ENCODE data around the gene CCDC57. TPM values are rescaled to one million over a fixed set of nuclear protein-coding genes. Genes with fewer than 3 reads are reported as not detected.

CCDC57 gene
- polyA plus RNA-seq, 3 donors from 2014 or later, result 27.7 to 65.8 (median 28.8) TPM

GRCh38 chr17:82157046-82158035 lies 55.3 kb downstream of the CCDC57 start:
- Mint-ChIP-seq H3K36me3 (peaks cover 5 to 9% (median 9%) of the 10 kb centered on the region in 3 donors), H3K27ac (no peak overlapping the region), H3K9me3 (no peaks in the 10 kb centered on the region), H3K4me3 (no peak overlapping the region), H3K27me3 (ENCODE audit: low read depth in 3 of 3) (no peaks in the 10 kb centered on the region), H3K4me1 (no peaks in the 10 kb centered on the region)
- DNase-seq, result no peak

GRCh38 chr17:82156284-82156925 lies 56.2 kb downstream of the CCDC57 start:
- DNase-seq, result no peak

DNA sequence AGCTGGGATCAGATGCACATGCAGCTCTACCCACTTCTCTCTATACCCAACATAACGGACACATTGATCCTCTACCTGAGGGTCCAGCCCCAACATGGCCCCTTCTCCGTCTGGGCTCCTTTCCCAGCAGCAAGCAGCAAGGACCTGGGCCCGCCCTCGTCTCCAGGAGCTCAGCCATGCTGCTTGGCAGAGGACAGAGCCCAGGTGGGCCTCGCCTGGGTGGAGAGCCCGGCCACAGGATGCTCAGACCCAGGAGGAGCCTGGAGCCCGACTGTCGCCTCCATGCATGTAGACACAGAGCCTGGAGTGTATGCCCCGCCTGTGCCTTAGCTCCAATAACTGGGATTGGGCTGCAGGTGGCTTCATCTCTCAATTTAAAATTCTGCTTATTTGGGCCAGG lies 57.0 kb downstream of the CCDC57 start:
- peaks cover 4 to 6% (median 5%) of the 10 kb centered on the region in 3 donors for H3K36me3 Mint-ChIP-seq
- no peak overlapping the region for H3K27ac Mint-ChIP-seq
- no peaks in the 10 kb centered on the region for H3K9me3 Mint-ChIP-seq
- H3K4me1 Mint-ChIP-seq, result no peaks in the 10 kb centered on the region
- DNase-seq, result no peak
- H3K27me3 Mint-ChIP-seq (ENCODE audit: low read depth in 3 of 3), result no peaks in the 10 kb centered on the region
- no peak overlapping the region for H3K4me3 Mint-ChIP-seq

More at GRCh38 chr17:82156284-82156925, 56.2 kb downstream of the CCDC57 start:
- H3K36me3 Mint-ChIP-seq, result peaks cover 5 to 8% (median 6%) of the 10 kb centered on the region in 3 donors
- H3K4me1 Mint-ChIP-seq, result no peaks in the 10 kb centered on the region
- no peak overlapping the region for H3K4me3 Mint-ChIP-seq
- H3K27ac Mint-ChIP-seq, result no peak overlapping the region
- no peaks in the 10 kb centered on the region for H3K27me3 Mint-ChIP-seq (ENCODE audit: low read depth in 3 of 3)
- no peaks in the 10 kb centered on the region for H3K9me3 Mint-ChIP-seq

DNA sequence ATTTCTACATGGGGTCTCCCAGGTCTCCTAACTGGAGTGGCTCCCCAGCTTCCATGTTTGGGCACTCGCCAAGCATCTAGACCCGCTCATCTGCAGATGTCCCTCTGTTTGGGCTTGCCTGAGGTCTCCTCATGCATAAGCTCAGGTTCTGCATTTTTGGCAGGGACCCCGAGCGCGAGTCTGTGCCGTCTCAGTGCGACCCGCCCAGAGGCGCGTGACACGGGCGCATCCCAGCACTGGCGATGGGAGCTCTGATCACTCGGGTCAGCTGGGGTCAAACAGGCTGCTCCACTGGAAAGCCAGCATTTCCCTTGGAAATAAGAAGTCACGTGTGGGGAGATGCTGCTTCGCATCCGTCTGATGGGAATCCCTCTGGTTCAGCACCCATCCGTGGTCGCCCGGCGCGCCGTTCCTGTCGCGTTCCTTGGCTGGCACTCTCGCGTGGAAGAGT lies 57.7 kb downstream of the CCDC57 start:
- Mint-ChIP-seq H3K4me3 (no peak overlapping the region), H3K27ac (peak overlapping the region in 1 of 6 donors; percentile 46), H3K4me1 (no peaks in the 10 kb centered on the region), H3K9me3 (no peaks in the 10 kb centered on the region), H3K27me3 (ENCODE audit: low read depth in 3 of 3) (peaks cover 0 to under 1% (median 0%) of the 10 kb centered on the region in 3 donors), H3K36me3 (peaks cover 1 to 3% (median 2%) of the 10 kb centered on the region in 3 donors)
- DNase-seq, result no peak

DNA sequence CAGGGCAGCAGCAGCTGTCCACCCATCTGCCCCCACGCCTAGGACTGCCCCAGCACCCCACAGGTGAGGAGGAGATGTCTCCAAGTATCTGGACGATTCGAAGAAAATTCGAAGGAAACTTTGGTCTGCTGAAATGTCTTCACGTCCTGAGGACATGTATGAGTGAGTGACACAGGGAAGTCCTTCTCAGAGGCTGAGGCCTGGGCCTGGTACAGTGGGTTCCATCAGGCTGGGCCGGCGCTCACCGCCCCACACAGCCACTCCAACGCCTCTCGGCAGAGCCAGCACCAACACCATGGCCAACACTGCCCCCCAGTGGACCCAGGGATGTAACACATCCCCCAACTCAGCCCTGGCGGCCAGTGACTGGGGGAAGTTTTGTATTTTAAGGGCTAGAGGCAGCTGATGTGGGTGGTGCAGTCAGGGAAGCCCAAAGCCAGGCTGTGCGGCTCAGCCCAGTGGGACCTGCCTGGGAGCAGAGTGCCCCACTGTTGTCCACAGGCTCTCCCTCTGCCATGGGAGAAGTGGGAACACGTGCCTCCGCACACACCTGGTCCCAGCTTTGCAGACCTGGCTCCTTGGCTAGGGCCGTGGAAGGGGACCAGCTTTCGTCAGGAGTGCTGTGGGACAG lies 58.8 kb downstream of the CCDC57 start:
- peak; percentile 65 to 77 (median 71) for DNase-seq
- Mint-ChIP-seq H3K27ac (no peak overlapping the region), H3K4me3 (no peak overlapping the region), H3K4me1 (no peaks in the 10 kb centered on the region), H3K36me3 (no peaks in the 10 kb centered on the region), H3K9me3 (no peaks in the 10 kb centered on the region), H3K27me3 (ENCODE audit: low read depth in 3 of 3) (peaks cover 0 to 2% (median 0%) of the 10 kb centered on the region in 3 donors)

DNA sequence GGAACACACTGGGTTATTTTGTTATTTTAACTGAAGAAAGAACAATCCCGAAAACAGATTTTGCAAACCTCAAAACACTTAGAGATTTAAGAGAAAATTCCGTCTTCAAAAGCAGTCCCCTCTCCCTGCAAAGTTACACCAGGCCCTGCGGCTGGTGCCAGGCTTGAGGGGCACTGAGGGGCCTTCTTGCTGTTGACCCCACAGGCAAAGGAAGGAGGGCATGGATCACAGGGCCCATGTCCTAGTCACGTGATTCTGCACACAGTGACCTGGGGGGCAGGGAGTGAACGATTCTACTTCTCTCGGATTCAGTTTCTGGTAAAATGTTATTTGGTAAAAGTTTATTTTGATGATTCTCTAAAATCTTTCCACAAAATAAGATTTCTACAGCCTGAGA lies 59.3 kb downstream of the CCDC57 start:
- Mint-ChIP-seq H3K27me3 (ENCODE audit: low read depth in 3 of 3) (peaks cover 0 to 2% (median 0%) of the 10 kb centered on the region in 3 donors), H3K36me3 (no peaks in the 10 kb centered on the region), H3K9me3 (no peaks in the 10 kb centered on the region), H3K27ac (no peak overlapping the region), H3K4me3 (no peak overlapping the region), H3K4me1 (no peaks in the 10 kb centered on the region)
- DNase-seq, result no peak

- H3K4me1 Mint-ChIP-seq, result no peaks in the 10 kb centered on the region
- H3K27me3 Mint-ChIP-seq (ENCODE audit: low read depth in 3 of 3), result peaks cover 0 to 2% (median 0%) of the 10 kb centered on the region in 3 donors
- no peaks in the 10 kb centered on the region for H3K36me3 Mint-ChIP-seq
- DNase-seq, result no peak
- no peak overlapping the region for H3K4me3 Mint-ChIP-seq
- no peak overlapping the region for H3K27ac Mint-ChIP-seq
- no peaks in the 10 kb centered on the region for H3K9me3 Mint-ChIP-seq
Observed at GRCh38 chr17:82152556-82153294, 59.9 kb downstream of the CCDC57 start.

DNA sequence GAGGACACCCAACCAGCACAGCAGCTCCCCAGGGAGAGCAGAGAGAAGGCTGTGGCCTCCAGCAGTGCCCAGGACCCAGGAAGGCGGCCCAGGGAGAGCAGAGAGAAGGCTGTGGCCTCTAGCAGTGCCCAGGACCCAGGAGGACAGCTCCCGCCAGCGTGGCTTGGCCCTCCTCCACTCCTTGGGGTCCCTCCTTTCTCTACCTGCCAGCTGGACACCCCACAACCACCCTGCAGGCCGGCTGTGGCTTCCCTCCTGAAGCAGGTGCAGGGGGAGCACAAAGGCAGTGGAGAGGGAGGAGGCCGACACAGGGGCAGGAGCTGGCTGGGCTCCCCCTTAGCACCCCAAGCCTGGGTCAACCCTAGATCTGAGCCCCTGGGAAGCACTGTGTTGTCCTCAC lies 60.5 kb downstream of the CCDC57 start:
- H3K36me3 Mint-ChIP-seq, result peaks cover 3% of the 10 kb centered on the region in 3 donors
- H3K27me3 Mint-ChIP-seq (ENCODE audit: low read depth in 3 of 3), result peaks cover 0 to 2% (median 2%) of the 10 kb centered on the region in 3 donors
- H3K27ac Mint-ChIP-seq, result no peak overlapping the region
- H3K4me3 Mint-ChIP-seq, result no peak overlapping the region
- H3K9me3 Mint-ChIP-seq, result no peaks in the 10 kb centered on the region
- no peak for DNase-seq
- no peaks in the 10 kb centered on the region for H3K4me1 Mint-ChIP-seq

DNA sequence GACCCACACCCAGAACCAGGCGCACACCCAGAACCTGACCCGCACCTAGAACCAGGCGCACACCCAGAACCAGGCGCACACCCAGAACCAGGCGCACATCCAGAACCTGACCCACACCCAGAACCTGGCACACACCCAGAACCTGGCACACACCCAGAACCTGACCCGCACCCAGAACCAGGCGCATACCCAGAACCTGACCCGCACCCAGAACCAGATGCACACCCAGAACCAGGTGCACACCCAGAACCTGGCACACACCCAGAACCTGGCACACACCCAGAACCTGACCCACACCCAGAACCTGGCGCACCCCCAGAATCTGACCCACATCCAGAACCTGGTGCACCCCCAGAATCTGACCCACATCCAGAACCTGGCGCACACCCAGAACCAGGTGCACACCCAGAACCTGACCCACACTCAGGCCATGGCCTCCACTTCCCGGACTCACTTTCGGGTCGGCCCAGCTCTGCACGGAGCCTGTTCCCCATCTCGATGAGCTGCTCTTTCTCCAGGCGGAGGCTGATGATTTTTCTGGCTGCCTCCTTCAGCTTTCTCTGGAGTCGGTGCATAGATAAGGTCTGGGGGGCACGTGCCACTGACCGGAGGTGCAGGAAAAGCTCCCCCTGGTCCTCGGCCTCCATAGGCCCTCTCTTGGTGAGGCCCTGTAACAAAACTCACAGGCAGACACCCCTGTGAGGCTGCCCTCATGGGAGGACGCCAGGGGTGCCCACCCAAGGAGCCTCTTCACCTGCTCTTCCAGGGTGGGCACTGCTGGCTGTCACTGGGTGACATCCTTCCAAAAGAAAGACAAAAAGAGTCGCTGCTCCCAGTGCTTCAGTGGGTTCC lies 61.3 kb downstream of the CCDC57 start:
- H3K4me3 Mint-ChIP-seq, result no peak overlapping the region
- H3K27me3 Mint-ChIP-seq (ENCODE audit: low read depth in 3 of 3), result peaks cover 0 to 4% (median 2%) of the 10 kb centered on the region in 3 donors
- no peak for DNase-seq
- H3K36me3 Mint-ChIP-seq, result peaks cover 8 to 11% (median 10%) of the 10 kb centered on the region in 3 donors
- no peaks in the 10 kb centered on the region for H3K9me3 Mint-ChIP-seq
- no peak overlapping the region for H3K27ac Mint-ChIP-seq
- H3K4me1 Mint-ChIP-seq, result no peaks in the 10 kb centered on the region

DNA sequence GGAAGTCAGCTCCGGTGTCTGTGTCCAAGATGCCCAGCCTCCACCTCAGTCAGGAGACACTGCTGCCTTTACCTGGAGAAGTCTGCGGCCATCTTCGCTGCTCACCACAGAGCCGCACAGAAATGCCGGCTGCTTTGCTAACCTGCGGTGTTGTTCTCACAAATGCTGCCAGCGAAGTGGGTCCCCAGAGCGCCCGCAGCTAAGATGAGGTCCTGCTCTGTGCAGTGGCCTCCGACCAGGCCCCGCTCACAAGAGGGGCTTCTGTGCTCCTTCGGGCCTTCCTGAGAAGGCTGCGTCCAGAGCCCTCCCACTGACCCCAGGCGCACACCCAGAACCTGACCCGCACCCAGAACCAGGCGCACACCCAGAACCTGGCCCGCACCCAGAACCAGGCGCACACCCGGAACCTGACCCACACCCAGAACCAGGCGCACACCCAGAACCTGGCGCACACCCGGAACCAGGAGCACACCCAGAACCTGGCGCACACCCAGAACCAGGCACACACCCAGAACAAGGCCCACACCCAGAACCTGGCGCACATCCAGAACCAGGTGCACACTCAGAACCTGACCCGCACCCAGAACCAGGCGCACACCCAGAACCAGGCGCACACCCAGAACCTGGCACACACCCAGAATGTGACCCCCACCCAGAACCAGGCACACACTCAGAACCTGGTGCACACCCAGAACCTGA lies 63.1 kb downstream of the CCDC57 start:
- Mint-ChIP-seq H3K9me3 (no peaks in the 10 kb centered on the region), H3K27ac (no peak overlapping the region), H3K36me3 (peaks cover 8 to 11% (median 10%) of the 10 kb centered on the region in 3 donors), H3K27me3 (ENCODE audit: low read depth in 3 of 3) (peaks cover 0 to 4% (median 2%) of the 10 kb centered on the region in 3 donors), H3K4me3 (no peak overlapping the region), H3K4me1 (no peaks in the 10 kb centered on the region)
- DNase-seq, result no peak

- Mint-ChIP-seq H3K4me3 (no peak overlapping the region), H3K27me3 (ENCODE audit: low read depth in 3 of 3) (peaks cover 0 to 4% (median 2%) of the 10 kb centered on the region in 3 donors), H3K9me3 (no peaks in the 10 kb centered on the region), H3K4me1 (no peaks in the 10 kb centered on the region), H3K36me3 (peaks cover 8 to 11% (median 10%) of the 10 kb centered on the region in 3 donors), H3K27ac (no peak overlapping the region)
- DNase-seq, result no peak
Observed at GRCh38 chr17:82148997-82149396, 63.6 kb downstream of the CCDC57 start.

GRCh38 chr17:82148011-82148410 lies 64.6 kb downstream of the CCDC57 start:
- peaks cover 8 to 11% (median 10%) of the 10 kb centered on the region in 3 donors for H3K36me3 Mint-ChIP-seq
- no peaks in the 10 kb centered on the region for H3K9me3 Mint-ChIP-seq
- DNase-seq, result no peak
- H3K4me3 Mint-ChIP-seq, result no peak overlapping the region
- peaks cover 1 to 4% (median 2%) of the 10 kb centered on the region in 3 donors for H3K27me3 Mint-ChIP-seq (ENCODE audit: low read depth in 3 of 3)
- H3K27ac Mint-ChIP-seq, result no peak overlapping the region
- H3K4me1 Mint-ChIP-seq, result no peaks in the 10 kb centered on the region

Measured in immature natural killer cell (primary cell).